Adrenal gland (tissue), 19 donors: ENCODE measurements around the gene UBE2G2. TPM values are rescaled to one million over a fixed set of nuclear protein-coding genes. Genes with fewer than 3 reads are reported as not detected.

Experiments used
- DNase-seq, 7 donors: peaks; one replicate each; pipeline ENCODE4 v3.0.0-alpha.2; 2019 to 2020
- H3K27ac ChIP-seq, 5 donors: fragments of 200-600 bp; sonication (generic) in 4 of 5; 1 replicate in 3 of 5; 2 replicates in 2 of 5; pipeline versions ENCODE4 v1.5.1 to v1.8.0; 2016 to 2020; ENCODE audit warnings: mild to moderate bottlenecking in 1 of 5
- H3K27me3 ChIP-seq: fragments of 200-600 bp; 2 replicates; pipeline ENCODE4 v1.8.0; 2021
- H3K36me3 ChIP-seq, 2 donors: fragments of 200-600 bp; replicated peaks in 1 of 2; 1 replicate in 1 of 2; 2 replicates in 1 of 2; pipeline versions ENCODE4 v1.5.1 to v1.8.0; 2018 to 2022
- H3K4me1 ChIP-seq, 2 donors: fragments of 200-600 bp; replicated peaks in 1 of 2; 1 replicate in 1 of 2; 2 replicates in 1 of 2; pipeline versions ENCODE4 v1.5.1 to v1.8.0; 2018 to 2021
- H3K4me3 ChIP-seq, 4 donors: fragments of 200-600 bp; sonication (generic) in 3 of 4; one replicate each; pipeline ENCODE4 v1.5.1; 2016 to 2018
- H3K9me3 ChIP-seq, 3 donors: fragments of 200-600 bp; sonication (generic) in 1 of 3; replicated peaks in 1 of 3; 1 replicate in 2 of 3; 2 replicates in 1 of 3; pipeline versions ENCODE4 v1.5.1 to v1.8.0; 2016 to 2021
- CTCF ChIP-seq, 6 experiments: fragments of 450-650 bp in 4 of 6; fragments of 200-600 bp in 2 of 6; sonication (generic) in 1 of 6; IDR thresholded peaks; 1 replicate in 5 of 6; 2 replicates in 1 of 6; pipeline versions ENCODE4 v1.5.1 to v1.8.0; 2016 to 2021; ENCODE audit warnings: antibody characterized with exemption in 6 of 6, mild to moderate bottlenecking in 2 of 6, moderate library complexity in 1 of 6
- POLR2A ChIP-seq, 2 donors: fragments of 450-650 bp; IDR thresholded peaks; one replicate each; pipeline ENCODE4 v1.6.1; 2017; ENCODE audit warnings: antibody characterized with exemption in 2 of 2, mild to moderate bottlenecking in 2 of 2, moderate library complexity in 1 of 2
- WGBS, 4 donors: extraction: QIAGEN DNeasy Blood & Tissue Kit in 2 of 4; methylation state at CpG; one replicate each; pipeline versions ENCODE4 v1.1.5 to v1.1.7; 2013 to 2017; 5-methylcytosine and 5-hydroxymethylcytosine counted together
- intact Hi-C, 2 donors: fragments of 100-400 bp; cut with DNase I; formaldehyde crosslinking; loops; one replicate each; pipeline versions ENCODE4 v1.14.1 to v1.15.0; 2022 to 2023
- long read RNA-seq, 10 donors: library from polyadenylated mRNA in 3 of 10; unstranded in 2 of 10; stranded (forward) in 1 of 10; transcript quantifications; one replicate each; pipeline ENCODE4 v2.0.0 and lab custom pipeline, GENCODE V29; 2021 to 2026
- polyA plus RNA-seq, 3 donors: library from polyadenylated mRNA; stranded (reverse); fragments of 200-250 nt in 2 of 3; fragments of 350-450 nt in 1 of 3; fragmentation: Illumina TruSeq in 1 of 3; extraction: RNeasy Lipid Tissue Mini Kit (QIAGEN cat#74804) in 1 of 3; gene quantifications; one replicate each; pipeline ENCODE4 v1.2.3, GENCODE V29; 2013 to 2014
- total RNA-seq, 9 donors: library from RNA; depleted of rRNA in 4 of 9; stranded (reverse); fragments of >200 nt in 4 of 9; fragments of 120-200 nt in 1 of 9; fragmentation: NEBNext Ultra II Directional in 1 of 9; extraction: Animal tissue kit (Norgen Biotek cat#: 25700) in 1 of 9; gene quantifications; one replicate each; pipeline versions ENCODE4 v1.1.0 to v1.2.4, GENCODE V29; 2013 to 2023
- donor health status: healthy with polysubstance abuse.
- donor health status: Bipolar disorder and iron deficiency.
- donor health status: DM: yes; HTN: yes; CAD: no.
- donor health status: DM: no; HTN: no; CAD: no.
- donor health status: DM: no; HTN: no; CAD: no.
- donor health status: DM: yes; HTN: yes; CAD: no.

Gene UBE2G2
- 10 to 100 TPM; 50.8 to 99.9 (median 74.0) TPM for total RNA-seq
- polyA plus RNA-seq: 10 to 100 TPM; 44.8 to 72.8 (median 63.7) TPM
- long read RNA-seq, donor 1, full-length matches to known transcripts: 25 of 25 reads
- long read RNA-seq, donor 1, partial matches to known transcripts: 0 of 25 reads
- long read RNA-seq, donor 1, other reads (novel, unspliced or antisense): 0 of 25 reads
- long read RNA-seq, donor 2, full-length matches to known transcripts: 17 of 17 reads
- long read RNA-seq, donor 2, partial matches to known transcripts: 0 of 17 reads
- long read RNA-seq, donor 2, other reads (novel, unspliced or antisense): 0 of 17 reads
- long read RNA-seq, donor 3, partial matches to known transcripts: 5 of 11 reads
- long read RNA-seq, donor 3, other reads (novel, unspliced or antisense): 0 of 11 reads
- long read RNA-seq, donor 4, full-length matches to known transcripts: 23 of 32 reads
- long read RNA-seq, donor 4, partial matches to known transcripts: 0 of 32 reads
- long read RNA-seq, donor 4, other reads (novel, unspliced or antisense): 9 of 32 reads
- long read RNA-seq, donor 5, full-length matches to known transcripts: 70 of 84 reads
- long read RNA-seq, donor 5, partial matches to known transcripts: 9 of 84 reads
- long read RNA-seq, donor 5, other reads (novel, unspliced or antisense): 5 of 84 reads
- long read RNA-seq, donor 6, transcript UBE2G2-202 (6 exons, 3,566 nt): major isoform, 14 of 32 reads
- long read RNA-seq, donor 6, partial matches to known transcripts: 0 of 32 reads
- long read RNA-seq, donor 6, other reads (novel, unspliced or antisense): 16 of 32 reads
- long read RNA-seq, donor 7, full-length matches to known transcripts: 18 of 18 reads
- long read RNA-seq, donor 7, partial matches to known transcripts: 0 of 18 reads
- long read RNA-seq, donor 7, other reads (novel, unspliced or antisense): 0 of 18 reads
- long read RNA-seq, donor 8, transcript UBE2G2-202 (6 exons, 3,566 nt): major isoform, 12 of 16 reads
- long read RNA-seq, donor 8, partial matches to known transcripts: 0 of 16 reads
- long read RNA-seq, donor 8, other reads (novel, unspliced or antisense): 0 of 16 reads
- long read RNA-seq, donor 9, full-length matches to known transcripts: 16 of 16 reads
- long read RNA-seq, donor 9, partial matches to known transcripts: 0 of 16 reads
- long read RNA-seq, donor 9, other reads (novel, unspliced or antisense): 0 of 16 reads
- long read RNA-seq, donor 10, partial matches to known transcripts: 0 of 5 reads
- long read RNA-seq, donor 10, other reads (novel, unspliced or antisense): 0 of 5 reads

- H3K27me3 ChIP-seq: no peaks in the 10 kb centered on the region
- 0% methylated on average over 18 to 97 of the region's 97 CpGs for WGBS, 4 donors
- peak within 1 kb of the TSS; percentile 72 to 90 (median 81) for H3K4me3 ChIP-seq
- no peaks in the 10 kb centered on the region for H3K9me3 ChIP-seq
- intact Hi-C loops: no loop called here
- H3K27ac ChIP-seq: peak within 1 kb of the TSS in 4 of 5 donors; percentile 38 to 67 (median 60)
- H3K4me1 ChIP-seq: peaks cover 11 to 23% of the 10 kb centered on the region in 2 donors
- peaks cover 0 to 20% of the 10 kb centered on the region in 2 donors for H3K36me3 ChIP-seq
- peak in 1 of 2 donors; percentile 42 for TF ChIP-seq POLR2A (IDR thresholded peaks at IDR 0.05)
- no peak for TF ChIP-seq CTCF (IDR thresholded peaks at IDR 0.05)
- DNase-seq: peak; percentile 66 to 85 (median 80)
Measured at GRCh38 chr21:44801468-44802395, at the start of gene UBE2G2. UBE2G2 (minus strand) TSS chr21:44801820; CDS start chr21:44801748, 72 bp downstream.

- H3K4me3 ChIP-seq: no peak overlapping the region
- no peaks in the 10 kb centered on the region for H3K9me3 ChIP-seq
- peaks cover 11 to 26% of the 10 kb centered on the region in 2 donors for H3K4me1 ChIP-seq
- intact Hi-C loops: no loop called here
- no peaks in the 10 kb centered on the region for H3K27me3 ChIP-seq
- TF ChIP-seq POLR2A (IDR thresholded peaks at IDR 0.05) (peak in 1 of 2 donors; percentile 29), CTCF (IDR thresholded peaks at IDR 0.05) (no peak)
- peak; percentile 58 to 91 (median 86) for DNase-seq
- H3K36me3 ChIP-seq: peaks cover 0 to 66% of the 10 kb centered on the region in 2 donors
- peak overlapping the region in 3 of 5 donors; percentile 45 to 72 (median 53) for H3K27ac ChIP-seq
- 41 to 52% (median 49%) methylated on average over 26 of the region's 26 CpGs for WGBS, 4 donors
Measured at GRCh38 chr21:44850905-44851657, 49.5 kb upstream of the UBE2G2 start.

- WGBS, 4 donors: 87 to 95% (median 91%) methylated on average over 14 to 20 of the region's 20 CpGs
- intact Hi-C loops: no loop called here
- Histone ChIP-seq H3K4me1 (peaks cover 14 to 33% of the 10 kb centered on the region in 2 donors), H3K9me3 (no peaks in the 10 kb centered on the region), H3K27ac (peak overlapping the region in 3 of 5 donors; percentile 45 to 72 (median 53)), H3K4me3 (no peak overlapping the region), H3K36me3 (peaks cover 0 to 58% of the 10 kb centered on the region in 2 donors), H3K27me3 (no peaks in the 10 kb centered on the region)
- DNase-seq: peak in 1 of 7 donors; percentile 20
- TF ChIP-seq POLR2A (IDR thresholded peaks at IDR 0.05) (no peak), CTCF (IDR thresholded peaks at IDR 0.05) (no peak)
Measured at GRCh38 chr21:44850208-44850800, 48.7 kb upstream of the UBE2G2 start.
